ENCODE measurements around the gene APPL2. TPM values are rescaled to one million over a fixed set of nuclear protein-coding genes. Genes with fewer than 3 reads are reported as not detected.

Gene APPL2
- total RNA-seq, 1 donor from 2014 or later = 17.7 TPM

- H3K4me1 ChIP-seq (ENCODE audit: insufficient read depth, low read length) = no peaks in the 10 kb centered on the region
- Mint-ChIP-seq H3K36me3 (ENCODE audit: low read depth, unreplicated experiment) (peaks cover 3% of the 10 kb centered on the region), H3K9me3 (ENCODE audit: unreplicated experiment) (peaks cover 13% of the 10 kb centered on the region), H3K27ac (ENCODE audit: unreplicated experiment) (no peak overlapping the region), H3K4me3 (ENCODE audit: unreplicated experiment) (no peak overlapping the region), H3K4me1 (ENCODE audit: low read depth, unreplicated experiment) (no peaks in the 10 kb centered on the region), H3K27me3 (ENCODE audit: low read depth, unreplicated experiment) (no peaks in the 10 kb centered on the region)
- no peak for FAIRE-seq
- H3K27me3 ChIP-seq (ENCODE audit: insufficient read depth, low read length) = no peaks in the 10 kb centered on the region
- H3K9ac ChIP-seq (ENCODE audit: low read length) = no peak overlapping the region
- no peak overlapping the region for H2AFZ ChIP-seq (ENCODE audit: low read depth, low read length)
- H3K36me3 ChIP-seq (ENCODE audit: insufficient read depth, low read length) = no peaks in the 10 kb centered on the region
- H3K9me3 ChIP-seq (ENCODE audit: insufficient read depth, low read depth, low read length) = no peaks in the 10 kb centered on the region
- no peak overlapping the region for H3K4me3 ChIP-seq (ENCODE audit: insufficient read depth, low read depth, low read length)
- H3K27ac ChIP-seq (ENCODE audit: low read depth, low read length) = no peak overlapping the region
- no peaks in the 10 kb centered on the region for H3K79me2 ChIP-seq (ENCODE audit: insufficient read depth, low read length)
- no peak for TF ChIP-seq CTCF (IDR thresholded peaks at IDR 0.05; ENCODE audit: insufficient read depth, low read depth, low read length)
- no peak for TF ChIP-seq EZH2 (IDR thresholded peaks at IDR 0.05; ENCODE audit: insufficient read depth, low read length)
- H4K20me1 ChIP-seq (ENCODE audit: insufficient read depth, low read length) = no peaks in the 10 kb centered on the region
- no peak overlapping the region for H3K4me2 ChIP-seq (ENCODE audit: low read length)
- no peak for DNase-seq (ENCODE audit: low read depth)
These were observed 9.3 kb upstream of the APPL2 start for GRCh38 chr12:105245291-105245690.

GRCh38 chr12:105240228-105240627 is 4.3 kb upstream of the APPL2 start:
- DNase-seq (ENCODE audit: low read depth) = no peak
- no peak for FAIRE-seq
- H3K27me3 ChIP-seq (ENCODE audit: insufficient read depth, low read length) = no peaks in the 10 kb centered on the region
- no peak overlapping the region for H3K9ac ChIP-seq (ENCODE audit: low read length)
- peaks cover 3% of the 10 kb centered on the region for H3K4me1 ChIP-seq (ENCODE audit: insufficient read depth, low read length)
- H3K36me3 Mint-ChIP-seq (ENCODE audit: low read depth, unreplicated experiment) = peaks cover 3% of the 10 kb centered on the region
- no peak overlapping the region for H3K4me3 ChIP-seq (ENCODE audit: insufficient read depth, low read depth, low read length)
- peaks cover 4% of the 10 kb centered on the region for H3K4me1 Mint-ChIP-seq (ENCODE audit: low read depth, unreplicated experiment)
- no peaks in the 10 kb centered on the region for H4K20me1 ChIP-seq (ENCODE audit: insufficient read depth, low read length)
- no peaks in the 10 kb centered on the region for H3K9me3 ChIP-seq (ENCODE audit: insufficient read depth, low read depth, low read length)
- no peak for TF ChIP-seq CTCF (IDR thresholded peaks at IDR 0.05; ENCODE audit: insufficient read depth, low read depth, low read length)
- no peak for TF ChIP-seq EZH2 (IDR thresholded peaks at IDR 0.05; ENCODE audit: insufficient read depth, low read length)
- H3K36me3 ChIP-seq (ENCODE audit: insufficient read depth, low read length) = no peaks in the 10 kb centered on the region
- peaks cover 7% of the 10 kb centered on the region for H3K9me3 Mint-ChIP-seq (ENCODE audit: unreplicated experiment)
- no peak overlapping the region for H3K4me2 ChIP-seq (ENCODE audit: low read length)
- no peak overlapping the region for H3K27ac Mint-ChIP-seq (ENCODE audit: unreplicated experiment)
- H3K27ac ChIP-seq (ENCODE audit: low read depth, low read length) = no peak overlapping the region
- no peak overlapping the region for H3K4me3 Mint-ChIP-seq (ENCODE audit: unreplicated experiment)
- peaks cover 5% of the 10 kb centered on the region for H3K79me2 ChIP-seq (ENCODE audit: insufficient read depth, low read length)
- no peak overlapping the region for H2AFZ ChIP-seq (ENCODE audit: low read depth, low read length)
- H3K27me3 Mint-ChIP-seq (ENCODE audit: low read depth, unreplicated experiment) = no peaks in the 10 kb centered on the region

DNA sequence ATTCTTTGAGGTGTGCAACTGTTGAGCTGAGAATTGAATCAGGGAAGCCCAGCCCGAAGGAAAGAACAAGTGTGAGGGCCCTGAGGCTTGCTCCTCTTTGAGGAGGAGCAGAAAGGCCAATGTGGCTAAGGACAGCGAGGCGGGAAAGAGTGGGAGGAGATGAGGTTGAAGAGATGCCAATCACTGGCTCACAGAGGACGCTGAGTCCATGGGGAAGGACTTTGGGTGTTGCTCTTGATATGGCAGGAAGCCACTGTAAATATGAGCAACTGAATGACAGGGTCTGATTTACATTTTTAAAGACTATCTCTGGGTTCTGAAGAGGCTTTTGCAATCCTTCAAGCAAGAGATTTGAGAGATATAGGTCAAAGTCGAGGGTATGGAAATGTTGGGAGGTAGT is 3.3 kb upstream of the APPL2 start:
- Histone ChIP-seq H3K4me2 (ENCODE audit: low read length) (no peak overlapping the region), H3K79me2 (ENCODE audit: insufficient read depth, low read length) (peaks cover 14% of the 10 kb centered on the region), H3K9ac (ENCODE audit: low read length) (no peak overlapping the region), H3K9me3 (ENCODE audit: insufficient read depth, low read depth, low read length) (no peaks in the 10 kb centered on the region), H3K27me3 (ENCODE audit: insufficient read depth, low read length) (no peaks in the 10 kb centered on the region), H2AFZ (ENCODE audit: low read depth, low read length) (no peak overlapping the region), H3K27ac (ENCODE audit: low read depth, low read length) (no peak overlapping the region), H4K20me1 (ENCODE audit: insufficient read depth, low read length) (no peaks in the 10 kb centered on the region), H3K4me1 (ENCODE audit: insufficient read depth, low read length) (peaks cover 9% of the 10 kb centered on the region), H3K36me3 (ENCODE audit: insufficient read depth, low read length) (no peaks in the 10 kb centered on the region), H3K4me3 (ENCODE audit: insufficient read depth, low read depth, low read length) (no peak overlapping the region)
- Mint-ChIP-seq H3K27ac (ENCODE audit: unreplicated experiment) (no peak overlapping the region), H3K4me1 (ENCODE audit: low read depth, unreplicated experiment) (peaks cover 12% of the 10 kb centered on the region), H3K9me3 (ENCODE audit: unreplicated experiment) (no peaks in the 10 kb centered on the region), H3K36me3 (ENCODE audit: low read depth, unreplicated experiment) (no peaks in the 10 kb centered on the region), H3K4me3 (ENCODE audit: unreplicated experiment) (no peak overlapping the region), H3K27me3 (ENCODE audit: low read depth, unreplicated experiment) (no peaks in the 10 kb centered on the region)
- no peak for TF ChIP-seq EZH2 (IDR thresholded peaks at IDR 0.05; ENCODE audit: insufficient read depth, low read length)
- no peak for TF ChIP-seq CTCF (IDR thresholded peaks at IDR 0.05; ENCODE audit: insufficient read depth, low read depth, low read length)
- DNase-seq (ENCODE audit: low read depth) (no peak), FAIRE-seq (no peak)
